GM19239 (cell line): ENCODE results near the gene IQSEC1.
"Not testable (repeated sequence)": the region's sequence is repeated elsewhere in the genome, so short reads cannot be mapped to it uniquely, and the experiment has no call there.

Source experiments
- DNase-seq: peaks from one replicate; pipeline ENCODE4 v3.0.0; 2011; ENCODE audit warnings: low spot score; ENCODE audit not compliant: insufficient read length
- FAIRE-seq: peaks from 2 replicates; lab custom pipeline; 2011; peaks lifted over from hg19 to GRCh38; lab: Jason Lieb, UNC

Gene IQSEC1

GRCh38 chr3:12891985-12892839 lies 181.0 kb downstream of the IQSEC1 start:
- DNase-seq (no peak), FAIRE-seq (peak; percentile 84)

- no peak for FAIRE-seq
Observed at GRCh38 chr3:12891391-12891984, 181.7 kb downstream of the IQSEC1 start.

GRCh38 chr3:12890610-12891390 lies 182.4 kb downstream of the IQSEC1 start:
- no peak for FAIRE-seq

More at GRCh38 chr3:12891391-12891984, 181.7 kb downstream of the IQSEC1 start:
- DNase-seq: no peak

GRCh38 chr3:12886736-12887135 lies 186.5 kb downstream of the IQSEC1 start:
- FAIRE-seq: no peak

More at GRCh38 chr3:12890610-12891390, 182.4 kb downstream of the IQSEC1 start:
- no peak for DNase-seq

GRCh38 chr3:12886106-12886679 lies 187.0 kb downstream of the IQSEC1 start:
- peak; percentile 85 for FAIRE-seq
- no peak for DNase-seq

More at GRCh38 chr3:12886736-12887135, 186.5 kb downstream of the IQSEC1 start:
- DNase-seq: no peak

- DNase-seq (no peak), FAIRE-seq (no peak)
Observed at GRCh38 chr3:12885583-12885930, 187.7 kb downstream of the IQSEC1 start.

GRCh38 chr3:12884790-12885582 lies 188.2 kb downstream of the IQSEC1 start:
- DNase-seq (no peak), FAIRE-seq (peak; percentile 76)

GRCh38 chr3:12884186-12884680 lies 189.0 kb downstream of the IQSEC1 start:
- DNase-seq: no peak
- FAIRE-seq: no peak

- DNase-seq (no peak), FAIRE-seq (no peak)
Observed at GRCh38 chr3:12882336-12883310, 190.6 kb downstream of the IQSEC1 start.

- FAIRE-seq, DNase-seq: not testable (repeated sequence)
Observed at GRCh38 chr3:12881858-12882257, 191.4 kb downstream of the IQSEC1 start.

GRCh38 chr3:12879191-12879815 lies 193.9 kb downstream of the IQSEC1 start:
- DNase-seq (no peak), FAIRE-seq (no peak)

- DNase-seq, FAIRE-seq: not testable (repeated sequence)
Observed at GRCh38 chr3:12878758-12879157, 194.5 kb downstream of the IQSEC1 start.

- DNase-seq (no peak), FAIRE-seq (no peak)
Observed at GRCh38 chr3:12878141-12878574, 195.1 kb downstream of the IQSEC1 start.

GRCh38 chr3:12877040-12877439 lies 196.2 kb downstream of the IQSEC1 start:
- DNase-seq: no peak
- no peak for FAIRE-seq

- FAIRE-seq (no peak), DNase-seq (no peak)
Observed at GRCh38 chr3:12875857-12876836, 197.1 kb downstream of the IQSEC1 start.

- DNase-seq (no peak), FAIRE-seq (no peak)
Observed at GRCh38 chr3:12871404-12871983, 201.7 kb downstream of the IQSEC1 start.
